ENCODE results near the gene RSPH1. TPM values are rescaled to one million over a fixed set of nuclear protein-coding genes. Genes with fewer than 3 reads are reported as not detected.

The RSPH1 gene
- total RNA-seq, 3 donors from 2014 or later, result 0.48 to 2.3 (median 0.88) TPM

GRCh38 chr21:42489991-42490390, 6.0 kb downstream of the RSPH1 start:
- TF ChIP-seq CTCF (IDR thresholded peaks at IDR 0.05) (no peak), POLR2A (IDR thresholded peaks at IDR 0.05) (no peak), POLR2AphosphoS5 (IDR thresholded peaks at IDR 0.05) (no peak)
- Histone ChIP-seq H3K4me3 (no peak overlapping the region), H3K27ac (no peak overlapping the region), H3K27me3 (no peaks in the 10 kb centered on the region), H3K9me3 (no peaks in the 10 kb centered on the region), H3K4me1 (no peaks in the 10 kb centered on the region), H3K36me3 (no peaks in the 10 kb centered on the region)
- intact Hi-C loops (cut with DNase I; ENCODE audit: low total_unique reads), result no loop called here
- DNase-seq (ENCODE audit: low spot score in 2 of 2), result no peak

- no peaks in the 10 kb centered on the region for H3K36me3 ChIP-seq
- no peak for DNase-seq (ENCODE audit: low spot score in 2 of 2)
- no peak overlapping the region for H3K4me3 ChIP-seq
- intact Hi-C loops (cut with DNase I; ENCODE audit: low total_unique reads), result no loop called here
- no peaks in the 10 kb centered on the region for H3K27me3 ChIP-seq
- H3K4me1 ChIP-seq, result no peaks in the 10 kb centered on the region
- H3K27ac ChIP-seq, result no peak overlapping the region
- TF ChIP-seq POLR2AphosphoS5 (IDR thresholded peaks at IDR 0.05), result no peak
- no peaks in the 10 kb centered on the region for H3K9me3 ChIP-seq
Observed at GRCh38 chr21:42489006-42489563, 6.9 kb downstream of the RSPH1 start.

GRCh38 chr21:42486531-42486930, 9.5 kb downstream of the RSPH1 start:
- H3K27me3 ChIP-seq, result no peaks in the 10 kb centered on the region
- H3K27ac ChIP-seq, result no peak overlapping the region
- no peak overlapping the region for H3K4me3 ChIP-seq
- intact Hi-C loops (cut with DNase I; ENCODE audit: low total_unique reads), result no loop called here
- no peak for DNase-seq (ENCODE audit: low spot score in 2 of 2)
- no peaks in the 10 kb centered on the region for H3K9me3 ChIP-seq
- no peak for TF ChIP-seq POLR2AphosphoS5 (IDR thresholded peaks at IDR 0.05)
- TF ChIP-seq CTCF (IDR thresholded peaks at IDR 0.05), result no peak
- no peak for TF ChIP-seq POLR2A (IDR thresholded peaks at IDR 0.05)
- H3K36me3 ChIP-seq, result no peaks in the 10 kb centered on the region
- H3K4me1 ChIP-seq, result no peaks in the 10 kb centered on the region

GRCh38 chr21:42486072-42486471, 10.0 kb downstream of the RSPH1 start:
- Histone ChIP-seq H3K27me3 (no peaks in the 10 kb centered on the region), H3K4me3 (no peak overlapping the region), H3K27ac (no peak overlapping the region), H3K36me3 (no peaks in the 10 kb centered on the region), H3K9me3 (no peaks in the 10 kb centered on the region), H3K4me1 (no peaks in the 10 kb centered on the region)
- intact Hi-C loops (cut with DNase I; ENCODE audit: low total_unique reads), result no loop called here
- TF ChIP-seq CTCF (IDR thresholded peaks at IDR 0.05) (no peak), POLR2AphosphoS5 (IDR thresholded peaks at IDR 0.05) (no peak), POLR2A (IDR thresholded peaks at IDR 0.05) (no peak)
- DNase-seq (ENCODE audit: low spot score in 2 of 2), result no peak

- H3K4me1 ChIP-seq, result no peaks in the 10 kb centered on the region
- TF ChIP-seq POLR2A (IDR thresholded peaks at IDR 0.05), result no peak
- TF ChIP-seq CTCF (IDR thresholded peaks at IDR 0.05), result no peak
- no peak for TF ChIP-seq POLR2AphosphoS5 (IDR thresholded peaks at IDR 0.05)
- H3K36me3 ChIP-seq, result no peaks in the 10 kb centered on the region
- intact Hi-C loops (cut with DNase I; ENCODE audit: low total_unique reads), result no loop called here
- H3K27me3 ChIP-seq, result no peaks in the 10 kb centered on the region
- no peak overlapping the region for H3K27ac ChIP-seq
- no peaks in the 10 kb centered on the region for H3K9me3 ChIP-seq
- H3K4me3 ChIP-seq, result no peak overlapping the region
- no peak for DNase-seq (ENCODE audit: low spot score in 2 of 2)
Observed at GRCh38 chr21:42484966-42485365, 11.1 kb downstream of the RSPH1 start.

GRCh38 chr21:42481169-42481568, 14.9 kb downstream of the RSPH1 start:
- DNase-seq (ENCODE audit: low spot score in 2 of 2), result no peak
- intact Hi-C loops (cut with DNase I; ENCODE audit: low total_unique reads), result no loop called here
- H3K27ac ChIP-seq, result no peak overlapping the region
- no peaks in the 10 kb centered on the region for H3K4me1 ChIP-seq
- TF ChIP-seq POLR2AphosphoS5 (IDR thresholded peaks at IDR 0.05) (no peak), CTCF (IDR thresholded peaks at IDR 0.05) (no peak), POLR2A (IDR thresholded peaks at IDR 0.05) (no peak)
- no peaks in the 10 kb centered on the region for H3K9me3 ChIP-seq
- H3K36me3 ChIP-seq, result no peaks in the 10 kb centered on the region
- no peak overlapping the region for H3K4me3 ChIP-seq
- H3K27me3 ChIP-seq, result no peaks in the 10 kb centered on the region
